Natural killer cell (primary cell): ENCODE results near the gene DHRS2. TPM values are rescaled to one million over a fixed set of nuclear protein-coding genes. Genes with fewer than 3 reads are reported as not detected.

Source experiments
- ATAC-seq, 3 donors: fragments of 150-1000 bp in 2 of 3; fragments of 200-7000 bp in 1 of 3; cut with Tn5 transposase; 1 replicate in 1 of 3; 2 replicates in 2 of 3; pipeline ENCODE4 v1.10.0; 2021; ENCODE audit warnings: mild to moderate bottlenecking in 2 of 3, moderate library complexity in 2 of 3
- DNase-seq, 2 donors: peaks; one replicate each; pipeline versions ENCODE4 v3.0.0 to v3.0.0-alpha.2; 2013 to 2021; ENCODE audit warnings: mixed read lengths in 1 of 2
- H3K27ac ChIP-seq: one replicate; pipeline ENCODE4 v1.5.1; 2013; ENCODE audit warnings: mild to moderate bottlenecking, low read length
- H3K27me3 ChIP-seq: one replicate; pipeline ENCODE4 v1.6.1; 2013; ENCODE audit warnings: low read length; ENCODE audit not compliant: control insufficient read depth, insufficient read depth
- H3K36me3 ChIP-seq: one replicate; pipeline ENCODE4 v1.6.1; 2013; ENCODE audit warnings: low read length; ENCODE audit not compliant: control insufficient read depth, insufficient read depth
- H3K4me1 ChIP-seq: one replicate; pipeline ENCODE4 v1.6.1; 2013; ENCODE audit warnings: low read length; ENCODE audit not compliant: control insufficient read depth, insufficient read depth
- H3K4me3 ChIP-seq: one replicate; pipeline ENCODE4 v1.5.1; 2013; ENCODE audit warnings: low read length
- H3K9me3 ChIP-seq: one replicate; pipeline ENCODE4 v1.6.1; 2013; ENCODE audit warnings: low read length; ENCODE audit not compliant: control insufficient read depth, insufficient read depth
- H3K27ac Mint-ChIP-seq, 2 donors: one replicate each; pipeline ENCODE4 v1.8.0; 2022; ENCODE audit warnings: mild to moderate bottlenecking in 2 of 2, mixed read lengths in 2 of 2, moderate library complexity in 1 of 2
- H3K27me3 Mint-ChIP-seq, 2 donors: one replicate each; pipeline ENCODE4 v1.8.0; 2022; ENCODE audit warnings: low read depth in 2 of 2, mixed read lengths in 2 of 2
- H3K36me3 Mint-ChIP-seq: one replicate; pipeline ENCODE4 v1.8.0; 2022; ENCODE audit warnings: mixed read lengths
- H3K4me1 Mint-ChIP-seq, 2 donors: one replicate each; pipeline ENCODE4 v1.8.0; 2022; ENCODE audit warnings: mixed read lengths in 2 of 2
- H3K4me3 Mint-ChIP-seq: one replicate; pipeline ENCODE4 v1.8.0; 2022; ENCODE audit warnings: mild to moderate bottlenecking, moderate library complexity, mixed read lengths
- H3K9me3 Mint-ChIP-seq, 2 donors: one replicate each; pipeline ENCODE4 v1.8.0; 2022; ENCODE audit warnings: mixed read lengths in 2 of 2
- CTCF ChIP-seq: fragments of 200-600 bp; IDR thresholded peaks from one replicate; pipeline ENCODE4 v1.8.0; 2022; ENCODE audit warnings: antibody characterized with exemption
- WGBS: methylation state at CpG from one replicate; pipeline ENCODE4 v1.1.7; 2013; ENCODE audit warnings: missing lambda C conversion rate; ENCODE audit not compliant: insufficient coverage; 5-methylcytosine and 5-hydroxymethylcytosine counted together
- intact Hi-C: fragments of 100-400 bp; cut with micrococcal nuclease; formaldehyde crosslinking; loops from one replicate; pipeline ENCODE4 v1.14.2; 2022
- total RNA-seq, 4 donors: library from RNA; stranded (reverse); fragments of 120-200 nt in 1 of 4; gene quantifications; one replicate each; pipeline versions ENCODE4 v1.2.3 to v1.2.4, GENCODE V29; 2013 to 2022

Gene DHRS2
- total RNA-seq, 3 donors from 2014 or later (not counting 1 experiment from before 2014, with no cell fraction given): 0.50 TPM; not detected in 2

- no peak for DNase-seq
- H3K27ac ChIP-seq: no peak overlapping the region
- H3K27me3 ChIP-seq: no peaks in the 10 kb centered on the region
Measured at GRCh38 chr14:23640524-23641141, 4.5 kb downstream of the DHRS2 start.

GRCh38 chr14:23641180-23641914, 5.2 kb downstream of the DHRS2 start:
- intact Hi-C loops: no loop called here
- H3K4me1 ChIP-seq: no peaks in the 10 kb centered on the region
- Mint-ChIP-seq H3K36me3 (no peaks in the 10 kb centered on the region), H3K9me3 (no peaks in the 10 kb centered on the region), H3K27ac (no peak overlapping the region), H3K4me3 (no peak overlapping the region), H3K4me1 (no peaks in the 10 kb centered on the region), H3K27me3 (no peaks in the 10 kb centered on the region)
- H3K9me3 ChIP-seq: no peaks in the 10 kb centered on the region
- TF ChIP-seq CTCF: no peak
- H3K36me3 ChIP-seq: no peaks in the 10 kb centered on the region
- DNase-seq (no peak), ATAC-seq (no peak)
- WGBS: 90% methylated on average over 4 of the region's 4 CpGs
- no peaks in the 10 kb centered on the region for H3K27me3 ChIP-seq
- no peak overlapping the region for H3K27ac ChIP-seq
- no peak overlapping the region for H3K4me3 ChIP-seq

More at GRCh38 chr14:23640524-23641141, 4.5 kb downstream of the DHRS2 start:
- Mint-ChIP-seq H3K27me3 (no peaks in the 10 kb centered on the region), H3K9me3 (no peaks in the 10 kb centered on the region), H3K36me3 (no peaks in the 10 kb centered on the region), H3K4me3 (no peak overlapping the region), H3K4me1 (no peaks in the 10 kb centered on the region), H3K27ac (no peak overlapping the region)
- intact Hi-C loops: no loop called here
- Histone ChIP-seq H3K36me3 (no peaks in the 10 kb centered on the region), H3K4me3 (no peak overlapping the region), H3K9me3 (no peaks in the 10 kb centered on the region), H3K4me1 (no peaks in the 10 kb centered on the region)
- no peak for TF ChIP-seq CTCF
- WGBS: 90% methylated on average over 5 of the region's 5 CpGs
- no peak for ATAC-seq

- Histone ChIP-seq H3K9me3 (no peaks in the 10 kb centered on the region), H3K27ac (no peak overlapping the region), H3K27me3 (no peaks in the 10 kb centered on the region), H3K4me1 (no peaks in the 10 kb centered on the region), H3K36me3 (no peaks in the 10 kb centered on the region), H3K4me3 (no peak overlapping the region)
- no peak for DNase-seq
- TF ChIP-seq CTCF: no peak
- no peak for ATAC-seq
- Mint-ChIP-seq H3K4me1 (no peaks in the 10 kb centered on the region), H3K27me3 (no peaks in the 10 kb centered on the region), H3K4me3 (no peak overlapping the region), H3K36me3 (no peaks in the 10 kb centered on the region), H3K9me3 (no peaks in the 10 kb centered on the region), H3K27ac (no peak overlapping the region)
- intact Hi-C loops: no loop called here
- WGBS: 61% methylated on average over 3 of the region's 3 CpGs
Measured at GRCh38 chr14:23641915-23642588, 5.9 kb downstream of the DHRS2 start.
